Activated CD4-positive, alpha-beta memory T cell treated with anti-CD3 and anti-CD28 coated beads for 36 hours (primary cell): ENCODE measurements around the gene OTOP2. TPM values are rescaled to one million over a fixed set of nuclear protein-coding genes. Genes with fewer than 3 reads are reported as not detected.

Source experiments
- CTCF ChIA-PET: fragments of 350-600 bp; sonication (Branson Sonifier 250); formaldehyde crosslinking; loops from one replicate; lab custom pipeline; 2021; ENCODE audit warnings: antibody characterized with exemption, inconsistent platforms; lab: Charles Lee
- POLR2A ChIA-PET: fragments of 350-600 bp; sonication (Branson Sonifier 250); formaldehyde crosslinking; loops from one replicate; lab custom pipeline; 2021; ENCODE audit warnings: antibody characterized with exemption; lab: Charles Lee
- DNase-seq: peaks from one replicate; pipeline ENCODE4 v3.0.0-alpha.2; 2020
- H3K27ac Mint-ChIP-seq: one replicate; pipeline ENCODE4 v1.8.0; 2021; ENCODE audit warnings: mixed read lengths
- H3K27me3 Mint-ChIP-seq: one replicate; pipeline ENCODE4 v1.8.0; 2021; ENCODE audit warnings: mixed read lengths
- H3K36me3 Mint-ChIP-seq: one replicate; pipeline ENCODE4 v1.8.0; 2021; ENCODE audit warnings: mixed read lengths
- H3K4me1 Mint-ChIP-seq: one replicate; pipeline ENCODE4 v1.8.0; 2021; ENCODE audit warnings: low read depth, mixed read lengths
- H3K4me3 Mint-ChIP-seq: one replicate; pipeline ENCODE4 v1.8.0; 2021; ENCODE audit warnings: mild to moderate bottlenecking, mixed read lengths
- H3K9me3 Mint-ChIP-seq: one replicate; pipeline ENCODE4 v1.8.0; 2021; ENCODE audit warnings: mixed read lengths
- intact Hi-C: fragments of 100-400 bp; cut with micrococcal nuclease; formaldehyde crosslinking; loops from one replicate; pipeline ENCODE4 v1.15.1; 2023
- total RNA-seq, 2 experiments: library from RNA; stranded (reverse); gene quantifications; one replicate each; pipeline ENCODE4 v1.2.3, GENCODE V29; 2021

The OTOP2 gene
- total RNA-seq, 2 experiments from 2014 or later, result not detected

GRCh38 chr17:74971069-74971841 lies 47.2 kb downstream of the OTOP2 start:
- Mint-ChIP-seq H3K27me3 (peaks cover 10% of the 10 kb centered on the region), H3K27ac (no peak overlapping the region), H3K9me3 (no peaks in the 10 kb centered on the region)

GRCh38 chr17:74971842-74972106 lies 47.7 kb downstream of the OTOP2 start:
- H3K4me3 Mint-ChIP-seq, result peak overlapping the region; percentile 53
- POLR2A ChIA-PET, result interaction anchor here (0.5 to 1.4 kb wide), 2 partner anchors 10 to 200 kb away, joined by 3 read pairs; no protein-coding TSS in a partner anchor

More at GRCh38 chr17:74971069-74971841, 47.2 kb downstream of the OTOP2 start:
- ChIA-PET CTCF (interaction anchor here (0.7 to 5.5 kb wide), 5 partner anchors 10 to 142 kb away, joined by 3 to 69 read pairs (median 5); partner anchors contain the start of genes CDR2L and MRPL58), POLR2A (interaction anchor here (1.4 kb wide), 1 partner anchor 9 kb away, joined by 3 read pairs; no protein-coding TSS in a partner anchor)
- peak overlapping the region; percentile 53 for H3K4me3 Mint-ChIP-seq
- H3K36me3 Mint-ChIP-seq, result no peaks in the 10 kb centered on the region
- peaks cover 5% of the 10 kb centered on the region for H3K4me1 Mint-ChIP-seq
- intact Hi-C loops, result no loop called here
- no peak for DNase-seq

GRCh38 chr17:74972107-74972972 lies 48.3 kb downstream of the OTOP2 start, which contains the start of gene HID1:
TSS of gene HID1 (minus strand) at chr17:74972759. CDS start at chr17:74972656, 103 bp downstream.
- DNase-seq, result peak; percentile 82
- peaks cover 5% of the 10 kb centered on the region for H3K4me1 Mint-ChIP-seq
- no peak within 1 kb of the TSS for H3K27ac Mint-ChIP-seq
- H3K4me3 Mint-ChIP-seq, result peak within 1 kb of the TSS; percentile 73
- no peaks in the 10 kb centered on the region for H3K36me3 Mint-ChIP-seq
- peaks cover 10% of the 10 kb centered on the region for H3K27me3 Mint-ChIP-seq
- intact Hi-C loops, result no loop called here
- ChIA-PET POLR2A (interaction anchor here (0.5 to 1.4 kb wide), 5 partner anchors 10 to 200 kb away, joined by 3 to 4 read pairs (median 3); partner anchors contain the start of gene FDXR), CTCF (interaction anchor here (1.0 to 5.5 kb wide), 6 partner anchors 10 to 141 kb away, joined by 4 to 69 read pairs (median 6); partner anchors contain the start of genes CDR2L and MRPL58)
- no peaks in the 10 kb centered on the region for H3K9me3 Mint-ChIP-seq

More at GRCh38 chr17:74971842-74972106, 47.7 kb downstream of the OTOP2 start:
- no peak for DNase-seq
- CTCF ChIA-PET, result interaction anchor here (1.0 to 5.5 kb wide), 6 partner anchors 10 to 142 kb away, joined by 4 to 69 read pairs (median 6); partner anchors contain the start of genes CDR2L and MRPL58
- intact Hi-C loops, result no loop called here
- Mint-ChIP-seq H3K27me3 (peaks cover 10% of the 10 kb centered on the region), H3K27ac (no peak overlapping the region), H3K4me1 (peaks cover 5% of the 10 kb centered on the region), H3K36me3 (no peaks in the 10 kb centered on the region), H3K9me3 (no peaks in the 10 kb centered on the region)

GRCh38 chr17:74972973-74973328 lies 48.9 kb downstream of the OTOP2 start:
- no peak overlapping the region for H3K27ac Mint-ChIP-seq
- H3K4me3 Mint-ChIP-seq, result peak overlapping the region; percentile 73
- H3K9me3 Mint-ChIP-seq, result no peaks in the 10 kb centered on the region
- H3K36me3 Mint-ChIP-seq, result no peaks in the 10 kb centered on the region
- H3K4me1 Mint-ChIP-seq, result peaks cover 5% of the 10 kb centered on the region
- no peak for DNase-seq
- intact Hi-C loops, result no loop called here
- ChIA-PET POLR2A (interaction anchor here (1.0 to 1.2 kb wide), 2 partner anchors 9 to 100 kb away, joined by 3 read pairs; partner anchors contain the start of gene FDXR), CTCF (interaction anchor here (1.4 to 5.5 kb wide), 7 partner anchors 10 to 228 kb away, joined by 3 to 69 read pairs (median 6); partner anchors contain the start of genes CDR2L, MRPL58 and NT5C)
- H3K27me3 Mint-ChIP-seq, result peaks cover 10% of the 10 kb centered on the region

- Mint-ChIP-seq H3K4me1 (peaks cover 6% of the 10 kb centered on the region), H3K27me3 (peaks cover 10% of the 10 kb centered on the region), H3K9me3 (no peaks in the 10 kb centered on the region), H3K4me3 (no peak overlapping the region), H3K27ac (no peak overlapping the region), H3K36me3 (no peaks in the 10 kb centered on the region)
- no peak for DNase-seq
- ChIA-PET CTCF (interaction anchor here (3.0 kb wide), 1 partner anchor 15 kb away, joined by 12 read pairs; no protein-coding TSS in a partner anchor), POLR2A (no interaction called here)
- intact Hi-C loops, result no loop called here
These were observed 51.9 kb downstream of the OTOP2 start for GRCh38 chr17:74975943-74976342.

GRCh38 chr17:74977802-74978201 lies 53.7 kb downstream of the OTOP2 start:
- Mint-ChIP-seq H3K27me3 (peaks cover 9% of the 10 kb centered on the region), H3K27ac (no peak overlapping the region), H3K9me3 (no peaks in the 10 kb centered on the region), H3K36me3 (no peaks in the 10 kb centered on the region), H3K4me3 (no peak overlapping the region), H3K4me1 (peaks cover 15% of the 10 kb centered on the region)
- POLR2A ChIA-PET, result no interaction called here
- intact Hi-C loops, result no loop called here
- no peak for DNase-seq
- CTCF ChIA-PET, result interaction anchor here (1.1 to 3.0 kb wide), 2 partner anchors 16 to 34 kb away, joined by 3 to 12 read pairs; partner anchors contain the start of gene MRPL58

- peaks cover 4% of the 10 kb centered on the region for H3K27me3 Mint-ChIP-seq
- POLR2A ChIA-PET, result no interaction called here
These were observed 54.2 kb downstream of the OTOP2 start for GRCh38 chr17:74978240-74978639.

GRCh38 chr17:74979408-74980146 lies 55.5 kb downstream of the OTOP2 start:
- H3K4me1 Mint-ChIP-seq, result peaks cover 11% of the 10 kb centered on the region
- intact Hi-C loops, result no loop called here
- H3K4me3 Mint-ChIP-seq, result no peak overlapping the region
- POLR2A ChIA-PET, result no interaction called here
- H3K36me3 Mint-ChIP-seq, result no peaks in the 10 kb centered on the region
- no peak for DNase-seq
- peaks cover 3% of the 10 kb centered on the region for H3K27me3 Mint-ChIP-seq
- H3K27ac Mint-ChIP-seq, result no peak overlapping the region
- H3K9me3 Mint-ChIP-seq, result no peaks in the 10 kb centered on the region
- CTCF ChIA-PET, result interaction anchor here (1.0 to 1.9 kb wide), 3 partner anchors 9 to 22 kb away, joined by 3 to 7 read pairs (median 5); no protein-coding TSS in a partner anchor

More at GRCh38 chr17:74978240-74978639, 54.2 kb downstream of the OTOP2 start:
- Mint-ChIP-seq H3K4me3 (no peak overlapping the region), H3K27ac (no peak overlapping the region), H3K9me3 (no peaks in the 10 kb centered on the region), H3K36me3 (no peaks in the 10 kb centered on the region), H3K4me1 (peaks cover 11% of the 10 kb centered on the region)
- DNase-seq, result no peak
- CTCF ChIA-PET, result interaction anchor here (1.1 to 3.0 kb wide), 3 partner anchors 17 to 34 kb away, joined by 3 to 12 read pairs (median 5); partner anchors contain the start of gene MRPL58
- intact Hi-C loops, result no loop called here

GRCh38 chr17:74981318-74981978 lies 57.4 kb downstream of the OTOP2 start:
- Mint-ChIP-seq H3K4me1 (peaks cover 11% of the 10 kb centered on the region), H3K36me3 (no peaks in the 10 kb centered on the region), H3K27me3 (peaks cover 1% of the 10 kb centered on the region), H3K9me3 (no peaks in the 10 kb centered on the region), H3K27ac (peak overlapping the region; percentile 61), H3K4me3 (peak overlapping the region; percentile 77)
- DNase-seq, result no peak
- ChIA-PET CTCF (no interaction called here), POLR2A (no interaction called here)
- intact Hi-C loops, result no loop called here

- DNase-seq, result peak; percentile 87
- peak overlapping the region; percentile 61 for H3K27ac Mint-ChIP-seq
- POLR2A ChIA-PET, result interaction anchor here (1.0 kb wide), 1 partner anchor 10 kb away, joined by 3 read pairs; the partner anchor contains the start of gene HID1
- H3K4me3 Mint-ChIP-seq, result peak overlapping the region; percentile 77
- CTCF ChIA-PET, result interaction anchor here (0.6 to 2.1 kb wide), 5 partner anchors 9 to 765 kb away, joined by 3 to 10 read pairs (median 5); partner anchors contain the start of genes HID1 and MRPL58
- no peaks in the 10 kb centered on the region for H3K9me3 Mint-ChIP-seq
- peaks cover 1% of the 10 kb centered on the region for H3K27me3 Mint-ChIP-seq
- peaks cover 14% of the 10 kb centered on the region for H3K4me1 Mint-ChIP-seq
- no peaks in the 10 kb centered on the region for H3K36me3 Mint-ChIP-seq
- intact Hi-C loops, result loop anchor here (2.0 kb wide), 2 partner anchors 31 to 51 kb away; partner anchors contain the start of gene MRPL58
These were observed 58.0 kb downstream of the OTOP2 start for GRCh38 chr17:74981979-74982662.
